ENCODE data around the gene AGRN. TPM values are rescaled to one million over a fixed set of nuclear protein-coding genes. Genes with fewer than 3 reads are reported as not detected.

Gene AGRN
- total RNA-seq, 4 donors from 2014 or later, result 33.0 to 103 (median 41.4) TPM

- Histone ChIP-seq H3K4me3 (no peak overlapping the region), H3K36me3 (no peaks in the 10 kb centered on the region), H3K9me3 (peaks cover 0 to 9% (median 0%) of the 10 kb centered on the region in 4 donors), H3K4me1 (peaks cover 0 to 30% (median 17%) of the 10 kb centered on the region in 4 donors), H3K27me3 (peaks cover 0 to 30% of the 10 kb centered on the region in 2 donors), H3K27ac (no peak overlapping the region)
- TF ChIP-seq CTCF (IDR thresholded peaks at IDR 0.05) (no peak), POLR2A (IDR thresholded peaks at IDR 0.05) (no peak)
- DNase-seq, result no peak
These were observed 24.0 kb upstream of the AGRN start for GRCh38 chr1:995665-996633.

GRCh38 chr1:996851-997712, 22.8 kb upstream of the AGRN start:
- DNase-seq, result peak in 1 of 3 donors; percentile 50
- peaks cover 0 to 30% of the 10 kb centered on the region in 2 donors for H3K27me3 ChIP-seq
- no peak overlapping the region for H3K4me3 ChIP-seq
- no peaks in the 10 kb centered on the region for H3K36me3 ChIP-seq
- no peak for TF ChIP-seq CTCF (IDR thresholded peaks at IDR 0.05)
- TF ChIP-seq POLR2A (IDR thresholded peaks at IDR 0.05), result no peak
- H3K9me3 ChIP-seq, result peaks cover 0 to 2% (median 0%) of the 10 kb centered on the region in 4 donors
- H3K27ac ChIP-seq, result no peak overlapping the region
- peaks cover 0 to 41% (median 25%) of the 10 kb centered on the region in 4 donors for H3K4me1 ChIP-seq

- no peak for TF ChIP-seq POLR2A (IDR thresholded peaks at IDR 0.05)
- TF ChIP-seq CTCF (IDR thresholded peaks at IDR 0.05), result no peak
- Histone ChIP-seq H3K27me3 (peaks cover 0 to 30% of the 10 kb centered on the region in 2 donors), H3K36me3 (no peaks in the 10 kb centered on the region), H3K4me1 (peaks cover 0 to 41% (median 25%) of the 10 kb centered on the region in 4 donors), H3K27ac (no peak overlapping the region), H3K9me3 (no peaks in the 10 kb centered on the region), H3K4me3 (peak overlapping the region in 1 of 4 donors; percentile 57)
- DNase-seq, result no peak
These were observed 22.3 kb upstream of the AGRN start for GRCh38 chr1:997713-997992.

- TF ChIP-seq CTCF (IDR thresholded peaks at IDR 0.05), result no peak
- no peak for DNase-seq
These were observed 21.8 kb upstream of the AGRN start for GRCh38 chr1:997993-998744.

GRCh38 chr1:998745-998994, 21.2 kb upstream of the AGRN start:
- Histone ChIP-seq H3K36me3 (no peaks in the 10 kb centered on the region), H3K4me3 (peak overlapping the region; percentile 31 to 59 (median 57)), H3K27me3 (peaks cover 0 to 30% of the 10 kb centered on the region in 2 donors), H3K9me3 (no peaks in the 10 kb centered on the region), H3K4me1 (peaks cover 0 to 41% (median 25%) of the 10 kb centered on the region in 4 donors), H3K27ac (peak overlapping the region in 1 of 4 donors; percentile 93)
- TF ChIP-seq POLR2A (IDR thresholded peaks at IDR 0.05), result no peak
- no peak for TF ChIP-seq CTCF (IDR thresholded peaks at IDR 0.05)
- peak in 1 of 3 donors; percentile 49 for DNase-seq

More at GRCh38 chr1:997993-998744, 21.8 kb upstream of the AGRN start:
- peak overlapping the region; percentile 31 to 59 (median 57) for H3K4me3 ChIP-seq
- H3K27me3 ChIP-seq, result peaks cover 0 to 30% of the 10 kb centered on the region in 2 donors
- peaks cover 0 to 41% (median 25%) of the 10 kb centered on the region in 4 donors for H3K4me1 ChIP-seq
- H3K27ac ChIP-seq, result no peak overlapping the region
- H3K9me3 ChIP-seq, result no peaks in the 10 kb centered on the region
- H3K36me3 ChIP-seq, result no peaks in the 10 kb centered on the region

Data from Peyer's patch (tissue), 4 donors.